GM10266 (cell line): Measurements from ENCODE around the gene HSP90AA1.
A peak's percentile ranks its signal among the peaks of the same experiment; 100 is the strongest.

Experiments
- DNase-seq: peaks from one replicate; pipeline ENCODE4 v3.0.0; 2012; ENCODE audit errors: extremely low spot score
- CTCF ChIP-seq: IDR thresholded peaks from 2 replicates; pipeline ENCODE4 v1.5.1; 2012; ENCODE audit warnings: mild to moderate bottlenecking, low read depth; ENCODE audit not compliant: control insufficient read depth, insufficient read depth; ENCODE audit errors: missing control alignments

The HSP90AA1 gene

GRCh38 chr14:102050625-102051024 is 36.2 kb downstream of the HSP90AA1 start:
- TF ChIP-seq CTCF, result no peak
- no peak for DNase-seq

- DNase-seq, result no peak
- TF ChIP-seq CTCF, result no peak
Observed at GRCh38 chr14:102050026-102050405, 36.8 kb downstream of the HSP90AA1 start.

DNA sequence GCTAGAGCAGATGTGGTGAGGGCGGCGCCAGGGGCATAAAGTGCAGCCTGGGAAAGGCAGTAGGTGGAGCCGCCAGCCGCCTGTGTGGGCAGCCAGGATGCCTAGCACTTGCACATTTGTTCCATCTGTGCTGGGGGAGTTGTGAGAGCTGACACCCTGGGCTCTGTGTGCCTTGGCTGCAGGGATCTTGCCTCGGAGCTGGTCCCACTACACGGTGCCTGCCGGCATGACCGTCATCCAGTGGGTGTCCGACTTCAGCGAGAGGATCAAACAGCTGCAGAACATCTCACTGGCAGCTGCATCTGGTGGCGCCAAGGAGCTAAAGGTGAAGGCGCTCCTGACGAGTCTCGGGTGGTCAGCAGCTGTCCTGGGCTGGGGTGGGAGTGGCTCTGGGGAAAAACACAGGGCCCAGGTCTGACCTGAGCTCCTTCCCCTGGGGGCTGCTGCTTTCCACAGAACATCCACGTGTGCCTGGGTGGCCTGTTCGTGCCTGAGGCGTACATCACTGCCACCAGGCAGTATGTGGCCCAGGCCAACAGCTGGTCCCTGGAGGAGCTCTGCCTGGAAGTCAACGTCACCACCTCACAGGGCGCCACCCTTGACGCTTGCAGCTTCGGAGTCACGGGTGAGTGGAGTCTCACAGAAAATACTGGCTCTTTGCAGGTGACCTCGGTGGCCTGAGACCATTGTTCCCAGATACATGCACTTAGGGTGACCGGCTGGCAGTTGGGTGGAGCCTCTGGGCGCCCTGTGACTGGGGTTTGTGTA is 37.4 kb downstream of the HSP90AA1 start:
- TF ChIP-seq CTCF, result no peak
- DNase-seq, result no peak

GRCh38 chr14:102047808-102048540 is 38.9 kb downstream of the HSP90AA1 start:
- DNase-seq, result no peak

GRCh38 chr14:102046337-102047278 is 40.2 kb downstream of the HSP90AA1 start:
- no peak for DNase-seq
- peak; percentile 33 for TF ChIP-seq CTCF

More at GRCh38 chr14:102047808-102048540, 38.9 kb downstream of the HSP90AA1 start:
- TF ChIP-seq CTCF, result no peak

- TF ChIP-seq CTCF, result no peak
- DNase-seq, result no peak
Observed at GRCh38 chr14:102044566-102044965, 42.3 kb downstream of the HSP90AA1 start.
